ENCODE results near the gene DPP6. TPM values are rescaled to one million over a fixed set of nuclear protein-coding genes. Genes with fewer than 3 reads are reported as not detected.

Gene DPP6
- total RNA-seq, 1 experiment from 2014 or later = not detected

GRCh38 chr7:154736389-154736788 is 684.2 kb downstream of the DPP6 start:
- no peak overlapping the region for H3K4me3 ChIP-seq (ENCODE audit: low read depth in 2 of 2, low read length in 2 of 2)
- no peak overlapping the region for H3K27ac ChIP-seq (ENCODE audit: low read length)
- in situ Hi-C loops (cut with HindIII; ENCODE audit: low pct_unique_long_range_greater_than_20kb, low sequenced_read_pairs) = no loop called here
- TF ChIP-seq CTCF (IDR thresholded peaks at IDR 0.05) = no peak
- DNase-seq (ENCODE audit: low read depth, low spot score) = no peak
- no TSS peak for BruUV-seq (replicated peaks)
- no peaks in the 10 kb centered on the region for H3K4me1 ChIP-seq (ENCODE audit: control insufficient read depth, insufficient read depth, low read length)
- POLR2A ChIA-PET = no interaction called here
- intact Hi-C loops (cut with micrococcal nuclease; ENCODE audit: unreplicated experiment) = no loop called here
- ATAC-seq = no peak
- no peaks in the 10 kb centered on the region for H3K9me3 ChIP-seq (ENCODE audit: control insufficient read depth, insufficient read depth, low read depth, low read length)
- no peaks in the 10 kb centered on the region for H3K27me3 ChIP-seq (ENCODE audit: control insufficient read depth, insufficient read depth, low read length)
- H3K36me3 ChIP-seq (ENCODE audit: control insufficient read depth, insufficient read depth, low read length) = no peaks in the 10 kb centered on the region
- CTCF ChIA-PET = no interaction called here

GRCh38 chr7:154738216-154738615 is 686.0 kb downstream of the DPP6 start:
- intact Hi-C loops (cut with micrococcal nuclease; ENCODE audit: unreplicated experiment) (no loop called here), in situ Hi-C loops (cut with HindIII; ENCODE audit: low pct_unique_long_range_greater_than_20kb, low sequenced_read_pairs) (no loop called here)
- ChIA-PET POLR2A (no interaction called here), CTCF (no interaction called here)
- Histone ChIP-seq H3K36me3 (ENCODE audit: control insufficient read depth, insufficient read depth, low read length) (no peaks in the 10 kb centered on the region), H3K27ac (ENCODE audit: low read length) (no peak overlapping the region), H3K27me3 (ENCODE audit: control insufficient read depth, insufficient read depth, low read length) (peaks cover 6% of the 10 kb centered on the region; the same call in 1 of the 2 replicates), H3K4me3 (ENCODE audit: low read depth in 2 of 2, low read length in 2 of 2) (no peak overlapping the region), H3K4me1 (ENCODE audit: control insufficient read depth, insufficient read depth, low read length) (no peaks in the 10 kb centered on the region), H3K9me3 (ENCODE audit: control insufficient read depth, insufficient read depth, low read depth, low read length) (no peaks in the 10 kb centered on the region)
- TF ChIP-seq TCF7L2 (IDR thresholded peaks at IDR 0.05; ENCODE audit: low read depth, low read length) (no peak), REST (IDR thresholded peaks at IDR 0.05; ENCODE audit: insufficient read depth in 1 of 2, low read depth in 2 of 2, low read length in 1 of 2) (no peak), POLR2AphosphoS5 (IDR thresholded peaks at IDR 0.05; ENCODE audit: low read depth, low read length) (no peak), CTCF (IDR thresholded peaks at IDR 0.05) (no peak), SIN3A (IDR thresholded peaks at IDR 0.05; ENCODE audit: borderline replicate concordance, insufficient read depth, low read depth, low read length) (no peak)
- DNase-seq (ENCODE audit: low read depth, low spot score) (no peak), ATAC-seq (no peak)
- BruUV-seq (replicated peaks) = no TSS peak

GRCh38 chr7:154741131-154741530 is 688.9 kb downstream of the DPP6 start:
- Histone ChIP-seq H3K36me3 (ENCODE audit: control insufficient read depth, insufficient read depth, low read length) (no peaks in the 10 kb centered on the region), H3K9me3 (ENCODE audit: control insufficient read depth, insufficient read depth, low read depth, low read length) (no peaks in the 10 kb centered on the region), H3K4me3 (ENCODE audit: low read depth in 2 of 2, low read length in 2 of 2) (no peak overlapping the region), H3K4me1 (ENCODE audit: control insufficient read depth, insufficient read depth, low read length) (no peaks in the 10 kb centered on the region), H3K27me3 (ENCODE audit: control insufficient read depth, insufficient read depth, low read length) (peaks cover 6% of the 10 kb centered on the region; the same call in 1 of the 2 replicates), H3K27ac (ENCODE audit: low read length) (no peak overlapping the region)
- ATAC-seq = no peak
- BruUV-seq (replicated peaks) = no TSS peak
- ChIA-PET POLR2A (no interaction called here), CTCF (no interaction called here)
- in situ Hi-C loops (cut with HindIII; ENCODE audit: low pct_unique_long_range_greater_than_20kb, low sequenced_read_pairs) = no loop called here
- DNase-seq (ENCODE audit: low read depth, low spot score) = no peak
- TF ChIP-seq SIN3A (IDR thresholded peaks at IDR 0.05; ENCODE audit: borderline replicate concordance, insufficient read depth, low read depth, low read length) (no peak), CTCF (IDR thresholded peaks at IDR 0.05) (no peak), POLR2AphosphoS5 (IDR thresholded peaks at IDR 0.05; ENCODE audit: low read depth, low read length) (no peak), REST (IDR thresholded peaks at IDR 0.05; ENCODE audit: insufficient read depth in 1 of 2, low read depth in 2 of 2, low read length in 1 of 2) (no peak), TCF7L2 (IDR thresholded peaks at IDR 0.05; ENCODE audit: low read depth, low read length) (no peak)
- intact Hi-C loops (cut with micrococcal nuclease; ENCODE audit: unreplicated experiment) = loop anchor here (5.0 kb wide), 1 partner anchor 99 kb away; no protein-coding TSS in a partner anchor

All from Panc1 (cell line).